Measurements from ENCODE around the gene SIRPD.
"Not testable (repeated sequence)": the region's sequence is repeated elsewhere in the genome, so short reads cannot be mapped to it uniquely, and the experiment has no call there.

The SIRPD gene

GRCh38 chr20:1557605-1558004, at the start of gene SIRPD:
SIRPD (minus strand) TSS chr20:1557705; CDS start chr20:1557653, 52 bp downstream.
- no peak for DNase-seq (ENCODE audit: low read depth in 2 of 3, low spot score in 1 of 3)

DNA sequence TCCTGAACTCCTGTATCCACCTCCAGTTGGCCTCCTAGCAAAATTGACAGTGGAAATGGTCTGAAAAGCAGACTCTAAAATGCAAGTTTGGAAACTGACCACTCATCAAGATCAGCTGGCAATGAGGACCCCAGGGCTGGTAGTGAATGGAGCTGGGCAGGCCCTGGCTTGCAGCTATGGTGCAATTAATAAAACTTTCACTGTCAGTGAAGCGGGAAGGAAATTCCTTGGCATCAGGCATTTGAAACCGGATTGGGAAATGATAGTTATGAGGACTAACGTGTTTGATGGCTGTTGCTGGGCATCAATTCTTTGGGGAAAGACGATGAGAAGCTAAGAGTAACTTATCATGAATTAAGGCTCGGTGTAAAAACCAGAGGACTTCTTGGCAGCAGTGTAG, 43.2 kb upstream of the SIRPD start:
- no peak for DNase-seq (ENCODE audit: low read depth in 2 of 3, low spot score in 1 of 3)

DNA sequence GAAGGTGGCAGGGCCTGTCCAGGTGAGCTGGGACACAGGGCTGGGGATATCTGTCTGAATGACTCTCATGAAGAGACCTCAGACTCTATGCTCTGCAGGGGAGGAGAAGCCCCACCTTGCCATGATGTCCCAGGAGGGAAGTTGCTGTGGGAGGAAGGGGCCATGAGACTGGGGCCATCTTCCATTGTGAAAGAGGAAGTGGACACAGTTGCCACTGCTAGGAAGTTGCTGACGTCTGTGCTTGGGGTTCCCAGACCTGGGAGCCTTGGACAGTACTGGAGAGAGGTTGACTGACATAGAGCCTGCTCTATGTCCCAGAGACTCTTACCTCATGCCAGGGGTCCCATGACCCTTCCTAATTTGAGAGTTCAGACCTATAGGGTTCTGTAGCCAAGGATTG, 37.8 kb upstream of the SIRPD start:
- no peak for DNase-seq (ENCODE audit: low read depth in 2 of 3, low spot score in 1 of 3)

GRCh38 chr20:1588533-1589460, 31.3 kb upstream of the SIRPD start:
- DNase-seq (ENCODE audit: low read depth in 2 of 3, low spot score in 1 of 3) = no peak

GRCh38 chr20:1587781-1588532, 30.5 kb upstream of the SIRPD start:
- no peak for DNase-seq (ENCODE audit: low read depth in 2 of 3, low spot score in 1 of 3)

GRCh38 chr20:1579488-1579887, 22.0 kb upstream of the SIRPD start:
- no peak for DNase-seq (ENCODE audit: low read depth in 2 of 3, low spot score in 1 of 3)

DNA sequence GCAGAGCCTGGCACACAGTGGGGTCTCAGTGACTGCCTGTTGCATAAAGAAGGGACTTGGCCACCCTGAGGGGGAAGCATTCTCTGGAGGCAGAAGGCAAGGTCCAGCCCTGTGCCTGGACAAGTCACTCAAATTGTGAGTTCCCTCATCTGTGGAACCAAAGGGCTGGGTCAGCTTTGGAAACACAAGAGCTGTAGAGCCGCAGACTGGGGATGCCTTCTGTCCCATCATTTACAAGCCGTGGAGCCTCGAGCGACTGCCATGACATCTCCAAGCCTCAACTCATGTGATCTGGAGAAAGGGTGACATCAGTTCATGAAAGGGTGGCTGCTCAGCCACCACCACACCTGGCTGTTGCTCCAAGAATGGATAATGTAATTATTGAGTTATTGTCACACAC, 20.4 kb upstream of the SIRPD start:
- DNase-seq (ENCODE audit: low read depth in 2 of 3, low spot score in 1 of 3) = no peak

DNA sequence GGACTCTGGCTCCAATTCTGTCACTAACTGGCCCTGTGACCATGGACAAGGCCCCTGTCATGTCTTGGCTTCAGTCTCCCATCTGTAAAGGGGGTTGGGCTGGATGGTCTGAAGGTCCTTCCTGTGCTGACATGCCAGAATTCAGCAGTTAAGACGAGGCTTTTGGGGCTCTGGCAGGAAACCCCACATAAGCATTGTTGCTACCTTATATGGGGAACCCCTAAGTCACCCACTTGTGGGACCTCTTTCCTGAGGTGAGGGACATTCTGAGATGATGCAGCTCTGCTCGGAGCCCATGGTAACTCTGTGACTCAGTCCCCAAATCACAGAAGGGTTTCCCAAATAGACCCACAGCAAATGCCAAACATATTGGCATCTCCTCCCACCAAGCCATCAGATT, 19.8 kb upstream of the SIRPD start:
- DNase-seq (ENCODE audit: low read depth in 2 of 3, low spot score in 1 of 3) = not testable (repeated sequence)

- no peak for DNase-seq (ENCODE audit: low read depth in 2 of 3, low spot score in 1 of 3)
Observed at GRCh38 chr20:1576641-1577040, 19.1 kb upstream of the SIRPD start.

DNA sequence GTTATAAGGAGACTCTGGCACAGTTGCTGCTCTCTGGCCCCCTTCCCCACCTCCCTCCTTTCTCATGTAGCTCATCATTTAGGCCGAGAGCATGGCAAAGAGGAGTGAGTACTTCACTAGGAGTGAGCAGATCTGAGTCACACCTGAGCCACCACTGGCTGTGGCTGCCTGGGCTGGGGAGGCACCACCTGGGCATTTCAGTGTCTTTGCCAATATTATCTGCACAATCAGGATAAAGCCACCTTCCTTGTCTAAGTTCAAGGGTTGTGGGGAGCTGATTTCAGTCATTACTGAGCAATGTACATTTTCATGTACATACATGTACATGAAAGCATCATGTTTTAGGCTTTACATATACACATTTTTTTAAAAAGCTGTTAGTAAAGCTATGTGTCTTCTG, 18.5 kb upstream of the SIRPD start:
- not testable (repeated sequence) for DNase-seq (ENCODE audit: low read depth in 2 of 3, low spot score in 1 of 3)

GRCh38 chr20:1571583-1571982, 14.1 kb upstream of the SIRPD start:
- DNase-seq (ENCODE audit: low read depth in 2 of 3, low spot score in 1 of 3) = not testable (repeated sequence)

DNA sequence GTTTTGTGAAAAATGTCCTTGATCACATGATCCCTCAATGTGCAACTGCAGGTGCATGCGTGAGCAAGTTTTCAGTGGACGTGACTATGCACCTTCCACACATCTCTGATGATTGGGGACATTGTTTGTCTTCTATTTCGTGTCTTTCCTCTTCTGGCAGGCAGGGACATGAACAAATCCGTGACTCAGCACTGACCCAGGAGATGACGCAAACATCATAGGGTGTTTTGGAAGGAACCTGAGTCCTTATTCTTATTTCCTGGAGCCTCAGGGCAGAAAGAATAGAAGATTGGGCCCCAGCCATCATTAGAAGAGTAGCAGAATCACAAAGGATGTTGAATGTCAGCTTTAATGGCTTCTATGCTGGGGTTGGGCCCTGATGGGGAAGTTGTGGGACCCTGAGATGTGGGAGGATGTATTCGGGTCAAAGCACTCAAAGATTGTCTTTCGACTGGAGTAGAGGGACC, 11.9 kb upstream of the SIRPD start:
- no peak for DNase-seq (ENCODE audit: low read depth in 2 of 3, low spot score in 1 of 3)

DNA sequence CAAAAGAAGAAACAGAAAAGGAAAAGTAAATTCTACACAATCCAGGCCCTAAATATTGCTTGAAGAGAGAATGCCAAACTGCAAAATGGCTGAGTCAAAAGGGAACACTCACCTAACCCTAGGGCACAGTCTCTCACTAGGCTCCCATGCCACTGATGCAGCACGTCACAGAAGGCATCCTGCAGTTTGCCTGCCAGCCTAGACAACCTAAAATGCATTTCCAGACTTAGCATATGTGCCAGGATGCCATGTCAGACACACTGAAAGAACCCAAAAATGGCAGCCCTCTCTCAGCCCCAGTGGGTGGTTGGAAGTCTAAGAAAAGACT, 10.6 kb upstream of the SIRPD start:
- no peak for DNase-seq (ENCODE audit: low read depth in 2 of 3, low spot score in 1 of 3)

DNA sequence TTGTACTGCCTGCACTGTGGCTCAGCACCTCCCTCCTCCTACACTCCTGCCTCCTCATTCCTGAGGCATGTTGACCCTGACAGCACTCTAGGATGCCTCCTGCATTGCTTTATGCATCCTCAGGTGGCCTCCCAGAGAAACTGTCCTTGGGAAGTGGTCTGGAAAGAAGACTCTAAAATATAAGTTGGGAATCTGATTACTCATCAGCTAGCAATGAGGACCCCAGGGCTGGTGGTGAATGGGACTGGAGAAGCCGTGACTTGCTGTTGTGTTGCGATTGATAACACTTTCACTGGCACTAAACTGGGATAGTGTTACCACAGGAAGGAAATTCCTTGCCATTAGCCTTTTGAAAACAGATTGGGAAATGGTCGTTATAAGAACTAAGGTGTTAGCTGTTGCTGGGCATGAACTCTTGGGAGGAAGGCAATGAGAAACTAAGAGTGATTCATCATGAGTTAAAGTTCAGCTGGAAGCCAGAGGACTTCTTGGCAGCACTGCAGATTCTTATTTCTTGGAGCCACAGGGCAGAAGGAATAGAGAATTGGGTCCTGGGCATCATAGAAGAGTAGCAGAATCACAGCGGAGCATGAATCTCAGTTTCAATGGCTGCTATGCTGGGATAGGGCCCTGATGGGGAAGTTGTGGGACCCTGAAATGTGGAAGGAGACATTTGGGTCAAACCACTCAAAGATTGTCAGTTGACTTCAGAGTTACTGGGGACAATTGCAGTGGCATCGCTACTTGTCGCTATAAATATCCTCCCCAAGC, 10.1 kb upstream of the SIRPD start:
- DNase-seq (ENCODE audit: low read depth in 2 of 3, low spot score in 1 of 3) = no peak

DNA sequence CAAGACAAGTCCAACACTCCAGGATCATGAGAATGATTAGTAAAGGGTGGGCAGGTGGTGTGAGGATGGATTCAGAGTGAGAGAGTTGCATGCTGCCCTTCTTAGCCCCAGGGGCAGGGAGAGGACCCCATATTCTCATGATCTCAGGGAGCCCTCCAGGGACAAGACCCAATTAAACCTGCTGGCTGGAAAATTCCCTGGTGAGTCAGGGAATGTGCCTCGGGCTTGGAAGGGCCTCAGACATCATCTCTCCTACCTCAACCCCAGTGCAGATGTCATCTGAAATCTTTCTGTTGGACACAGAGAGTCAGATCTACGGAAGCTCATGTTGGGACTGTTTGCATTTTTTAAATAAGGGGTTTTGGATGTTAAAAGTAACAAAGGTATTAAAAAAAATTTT, 9.2 kb upstream of the SIRPD start:
- DNase-seq (ENCODE audit: low read depth in 2 of 3, low spot score in 1 of 3) = no peak

DNA sequence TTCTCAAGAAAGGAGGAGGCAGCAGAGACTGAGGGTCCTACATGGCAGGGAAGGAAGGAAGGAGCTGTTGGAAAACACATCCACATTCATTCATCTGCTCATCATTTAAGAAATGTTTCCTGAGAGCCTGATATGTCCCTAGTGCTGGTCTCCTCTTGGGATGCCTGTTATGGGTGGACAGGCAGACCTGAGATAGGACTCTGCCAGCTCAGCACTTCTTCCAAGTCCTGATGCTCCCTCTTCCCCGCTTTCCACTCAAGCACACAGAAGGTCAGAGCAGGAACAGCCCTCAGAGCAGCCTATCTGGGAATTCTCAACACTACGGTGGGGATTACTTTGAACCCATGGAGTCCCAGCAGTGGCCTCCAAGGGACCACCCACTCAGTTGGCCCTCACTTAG, 8.0 kb upstream of the SIRPD start:
- DNase-seq (ENCODE audit: low read depth in 2 of 3, low spot score in 1 of 3) = no peak

GRCh38 chr20:1563598-1563997, 6.1 kb upstream of the SIRPD start:
- DNase-seq (ENCODE audit: low read depth in 2 of 3, low spot score in 1 of 3) = no peak

DNA sequence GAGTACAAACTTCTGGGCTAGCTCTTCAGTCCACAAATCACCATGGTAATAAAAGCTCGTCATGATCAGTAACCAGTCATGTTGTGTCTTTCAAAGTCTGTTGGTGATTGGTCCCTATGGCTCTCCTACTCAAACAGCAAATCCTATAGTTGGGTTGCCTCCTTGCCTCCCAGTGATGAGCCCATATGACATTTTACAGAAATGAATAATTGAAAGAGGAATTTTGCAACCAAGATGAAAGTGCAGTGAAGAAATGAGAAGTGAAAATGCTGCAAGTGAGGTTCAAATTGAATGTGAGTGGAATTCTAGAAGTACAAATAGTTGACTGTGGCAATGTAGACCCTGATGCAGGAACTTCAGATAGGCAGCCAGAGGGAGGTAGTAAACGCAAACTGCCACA, 5.1 kb upstream of the SIRPD start:
- no peak for DNase-seq (ENCODE audit: low read depth in 2 of 3, low spot score in 1 of 3)

GRCh38 chr20:1561350-1561749, 3.8 kb upstream of the SIRPD start:
- DNase-seq (ENCODE audit: low read depth in 2 of 3, low spot score in 1 of 3) = no peak

- DNase-seq (ENCODE audit: low read depth in 2 of 3, low spot score in 1 of 3) = no peak
Observed at GRCh38 chr20:1555952-1556351, 1.6 kb downstream of the SIRPD start.

GRCh38 chr20:1539816-1540419, 17.6 kb downstream of the SIRPD start:
- DNase-seq (ENCODE audit: low read depth in 2 of 3, low spot score in 1 of 3) = no peak
